ENCODE results near the gene EFNB1. TPM values are rescaled to one million over a fixed set of nuclear protein-coding genes. Genes with fewer than 3 reads are reported as not detected.

The EFNB1 gene
- total and polyA plus RNA-seq, 2 experiments from 2014 or later = 1.3 to 2.7 TPM

- DNase-seq (ENCODE audit: low spot score) = no peak
- Mint-ChIP-seq H3K27ac (no peak overlapping the region), H3K4me1 (peaks cover 51% of the 10 kb centered on the region), H3K4me3 (no peak overlapping the region), H3K9me3 (no peaks in the 10 kb centered on the region), H3K36me3 (ENCODE audit: low read depth) (no peaks in the 10 kb centered on the region), H3K27me3 (ENCODE audit: insufficient read depth, low read depth, poor library complexity) (peaks cover 15% of the 10 kb centered on the region)
- Histone ChIP-seq H3F3A (replicated peaks; ENCODE audit: low read depth) (no peaks in the 10 kb centered on the region), H3K27me3 (ENCODE audit: insufficient read depth) (peaks cover 7% of the 10 kb centered on the region; the same call in 1 of the 2 replicates), H3K9me2 (ENCODE audit: insufficient read depth) (no peaks in the 10 kb centered on the region), H3K4me3 (no peak overlapping the region), H3K27ac (ENCODE audit: low read depth) (no peak overlapping the region), H3K4me1 (ENCODE audit: insufficient read depth) (peaks cover 10% of the 10 kb centered on the region), H3K4me2 (no peak overlapping the region), H3K36me3 (ENCODE audit: insufficient read depth) (no peaks in the 10 kb centered on the region), H4K20me1 (replicated peaks; ENCODE audit: insufficient read depth) (no peaks in the 10 kb centered on the region), H3K79me2 (replicated peaks; ENCODE audit: insufficient read depth) (no peaks in the 10 kb centered on the region), H2AFZ (no peak overlapping the region)
- no peak for TF ChIP-seq CTCF (conservative IDR thresholded peaks at IDR 0.05; ENCODE audit: low read depth in 2 of 2)
- TF ChIP-seq STAT1 (IDR thresholded peaks at IDR 0.05; ENCODE audit: unreplicated experiment) = no peak
- TF ChIP-seq ZNF462 (CRISPR knock-in tag; IDR thresholded peaks at IDR 0.05) = no peak
- no peak for TF ChIP-seq NANOG (IDR thresholded peaks at IDR 0.05; ENCODE audit: borderline replicate concordance)
- no peak for TF ChIP-seq JUNB (IDR thresholded peaks at IDR 0.05; ENCODE audit: unreplicated experiment)
- no peak for TF ChIP-seq POLR2AphosphoS5 (IDR thresholded peaks at IDR 0.05; ENCODE audit: low read depth)
- TF ChIP-seq EZH2 (IDR thresholded peaks at IDR 0.05; ENCODE audit: low read depth, unreplicated experiment) = no peak
- no peak for TF ChIP-seq ZNF114 (CRISPR knock-in tag; IDR thresholded peaks at IDR 0.05)
- no peak for TF ChIP-seq EZH2phosphoT487 (IDR thresholded peaks at IDR 0.05; ENCODE audit: unreplicated experiment)
- TF ChIP-seq CREB1 (CRISPR knock-in tag; IDR thresholded peaks at IDR 0.05; ENCODE audit: low read depth) = no peak
- no peak for TF ChIP-seq REST (IDR thresholded peaks at IDR 0.05; ENCODE audit: unreplicated experiment)
- TF ChIP-seq ZNF331 (CRISPR knock-in tag; IDR thresholded peaks at IDR 0.05; ENCODE audit: low read depth) = no peak
- TF ChIP-seq ETS1 (IDR thresholded peaks at IDR 0.05) = no peak
- ATAC-seq = no peak
Measured at GRCh38 chrX:68851082-68851481, 22.3 kb downstream of the EFNB1 start.

Data from GM23338 (cell line).